Ishikawa (cell line): ENCODE results near the gene SNN.
A peak's percentile ranks its signal among the peaks of the same experiment; 100 is the strongest.

Source experiments
- CEBPB ChIP-seq: IDR thresholded peaks from 2 replicates; pipeline ENCODE4 v1.6.1; 2012
- CREB1 ChIP-seq: IDR thresholded peaks from 2 replicates; pipeline ENCODE4 v1.6.1; 2012; ENCODE audit warnings: low read depth
- EGR1 ChIP-seq: IDR thresholded peaks from 2 replicates; pipeline ENCODE4 v1.6.1; 2012
- EP300 ChIP-seq: IDR thresholded peaks from 2 replicates; pipeline ENCODE4 v1.6.1; 2012; ENCODE audit warnings: borderline replicate concordance
- FOXM1 ChIP-seq: IDR thresholded peaks from 2 replicates; pipeline ENCODE4 v1.6.1; 2012; ENCODE audit warnings: low read depth, borderline replicate concordance
- NFIC ChIP-seq: IDR thresholded peaks from 2 replicates; pipeline ENCODE4 v1.6.1; 2012
- RAD21 ChIP-seq: IDR thresholded peaks from 2 replicates; pipeline ENCODE4 v1.6.1; 2012; ENCODE audit warnings: low read depth
- TAF1 ChIP-seq: IDR thresholded peaks from 2 replicates; pipeline ENCODE4 v1.6.1; 2012; ENCODE audit warnings: low read depth, mild to moderate bottlenecking
- TCF12 ChIP-seq: IDR thresholded peaks from 2 replicates; pipeline ENCODE4 v1.6.1; 2012; ENCODE audit warnings: low read depth
- TEAD4 ChIP-seq: IDR thresholded peaks from 2 replicates; pipeline ENCODE4 v1.6.1; 2012
- YY1 ChIP-seq: IDR thresholded peaks from 2 replicates; pipeline ENCODE4 v1.6.1; 2012; ENCODE audit warnings: low read depth
- ZBTB7A ChIP-seq: IDR thresholded peaks from 2 replicates; pipeline ENCODE4 v1.6.1; 2012; ENCODE audit warnings: low read depth
- TF ChIP-seq, protein P1 (sequence below): IDR thresholded peaks from 2 replicates; pipeline ENCODE4 v1.6.1; 2012; ENCODE audit warnings: low read depth, mild to moderate bottlenecking
- TF ChIP-seq, protein P2 (sequence below): IDR thresholded peaks from 2 replicates; pipeline ENCODE4 v1.6.1; 2012
- TF ChIP-seq, protein P3 (sequence below): IDR thresholded peaks from 2 replicates; pipeline ENCODE4 v1.6.1; 2012

The SNN gene

DNA sequence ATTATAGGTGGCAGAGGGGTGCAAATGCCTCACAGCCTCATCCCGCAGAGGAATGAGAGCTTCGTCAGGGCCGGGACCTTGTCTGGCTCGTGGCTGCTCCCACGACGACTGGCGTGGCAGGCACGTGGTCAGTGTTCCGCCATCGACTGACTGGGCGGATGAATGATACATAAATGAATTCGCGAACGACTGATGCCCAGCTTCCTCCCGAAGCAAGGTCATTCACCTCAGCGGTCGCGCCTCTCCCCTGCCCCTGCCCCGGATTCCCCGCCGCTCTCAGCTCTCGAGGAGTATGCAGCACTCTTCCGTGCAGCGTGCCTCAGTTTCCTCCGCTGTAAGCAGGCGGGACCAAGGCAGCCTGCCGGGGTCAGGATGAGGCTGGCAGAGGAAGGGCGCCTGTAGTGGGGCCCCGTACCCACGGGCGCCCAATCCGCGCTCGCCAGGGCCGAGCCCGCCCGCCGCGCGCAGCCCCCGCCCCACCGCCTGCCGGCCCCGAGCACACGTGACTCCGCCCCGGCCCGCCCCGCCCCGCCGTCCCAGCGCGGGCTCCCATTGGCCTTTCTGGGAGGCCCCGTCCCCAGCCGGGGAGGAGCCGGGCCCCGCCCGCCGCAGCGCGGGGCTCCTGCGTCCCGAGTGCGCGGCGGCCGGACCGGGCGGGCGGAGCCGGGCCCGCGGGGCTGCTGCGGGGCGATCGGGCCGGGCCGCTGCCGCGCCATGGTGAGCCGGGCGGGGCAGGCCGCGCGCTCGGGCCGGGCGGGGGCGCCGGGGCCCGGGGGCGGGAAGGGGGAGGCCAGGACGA lies at the start of gene SNN:
Gene SNN (plus strand): TSS at position 632 of the 799 bp plus-strand sequence. CDS start 7,605 bp downstream, outside the sequence.
- TF ChIP-seq, protein P1, sequence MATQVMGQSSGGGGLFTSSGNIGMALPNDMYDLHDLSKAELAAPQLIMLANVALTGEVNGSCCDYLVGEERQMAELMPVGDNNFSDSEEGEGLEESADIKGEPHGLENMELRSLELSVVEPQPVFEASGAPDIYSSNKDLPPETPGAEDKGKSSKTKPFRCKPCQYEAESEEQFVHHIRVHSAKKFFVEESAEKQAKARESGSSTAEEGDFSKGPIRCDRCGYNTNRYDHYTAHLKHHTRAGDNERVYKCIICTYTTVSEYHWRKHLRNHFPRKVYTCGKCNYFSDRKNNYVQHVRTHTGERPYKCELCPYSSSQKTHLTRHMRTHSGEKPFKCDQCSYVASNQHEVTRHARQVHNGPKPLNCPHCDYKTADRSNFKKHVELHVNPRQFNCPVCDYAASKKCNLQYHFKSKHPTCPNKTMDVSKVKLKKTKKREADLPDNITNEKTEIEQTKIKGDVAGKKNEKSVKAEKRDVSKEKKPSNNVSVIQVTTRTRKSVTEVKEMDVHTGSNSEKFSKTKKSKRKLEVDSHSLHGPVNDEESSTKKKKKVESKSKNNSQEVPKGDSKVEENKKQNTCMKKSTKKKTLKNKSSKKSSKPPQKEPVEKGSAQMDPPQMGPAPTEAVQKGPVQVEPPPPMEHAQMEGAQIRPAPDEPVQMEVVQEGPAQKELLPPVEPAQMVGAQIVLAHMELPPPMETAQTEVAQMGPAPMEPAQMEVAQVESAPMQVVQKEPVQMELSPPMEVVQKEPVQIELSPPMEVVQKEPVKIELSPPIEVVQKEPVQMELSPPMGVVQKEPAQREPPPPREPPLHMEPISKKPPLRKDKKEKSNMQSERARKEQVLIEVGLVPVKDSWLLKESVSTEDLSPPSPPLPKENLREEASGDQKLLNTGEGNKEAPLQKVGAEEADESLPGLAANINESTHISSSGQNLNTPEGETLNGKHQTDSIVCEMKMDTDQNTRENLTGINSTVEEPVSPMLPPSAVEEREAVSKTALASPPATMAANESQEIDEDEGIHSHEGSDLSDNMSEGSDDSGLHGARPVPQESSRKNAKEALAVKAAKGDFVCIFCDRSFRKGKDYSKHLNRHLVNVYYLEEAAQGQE, result no peak
- TF ChIP-seq ZBTB7A (no peak), TAF1 (0 out of 2 replicates have a peak, but pooled peaks have one; percentile 6), TCF12 (no peak), CEBPB (no peak), CREB1 (no peak), NFIC (no peak), YY1 (no peak), TEAD4 (no peak), RAD21 (no peak), EP300 (no peak)
- TF ChIP-seq, protein P2, sequence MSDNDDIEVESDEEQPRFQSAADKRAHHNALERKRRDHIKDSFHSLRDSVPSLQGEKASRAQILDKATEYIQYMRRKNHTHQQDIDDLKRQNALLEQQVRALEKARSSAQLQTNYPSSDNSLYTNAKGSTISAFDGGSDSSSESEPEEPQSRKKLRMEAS, result peak; percentile 39
- TF ChIP-seq, protein P3, sequence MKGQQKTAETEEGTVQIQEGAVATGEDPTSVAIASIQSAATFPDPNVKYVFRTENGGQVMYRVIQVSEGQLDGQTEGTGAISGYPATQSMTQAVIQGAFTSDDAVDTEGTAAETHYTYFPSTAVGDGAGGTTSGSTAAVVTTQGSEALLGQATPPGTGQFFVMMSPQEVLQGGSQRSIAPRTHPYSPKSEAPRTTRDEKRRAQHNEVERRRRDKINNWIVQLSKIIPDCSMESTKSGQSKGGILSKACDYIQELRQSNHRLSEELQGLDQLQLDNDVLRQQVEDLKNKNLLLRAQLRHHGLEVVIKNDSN, result peak; percentile 80

DNA sequence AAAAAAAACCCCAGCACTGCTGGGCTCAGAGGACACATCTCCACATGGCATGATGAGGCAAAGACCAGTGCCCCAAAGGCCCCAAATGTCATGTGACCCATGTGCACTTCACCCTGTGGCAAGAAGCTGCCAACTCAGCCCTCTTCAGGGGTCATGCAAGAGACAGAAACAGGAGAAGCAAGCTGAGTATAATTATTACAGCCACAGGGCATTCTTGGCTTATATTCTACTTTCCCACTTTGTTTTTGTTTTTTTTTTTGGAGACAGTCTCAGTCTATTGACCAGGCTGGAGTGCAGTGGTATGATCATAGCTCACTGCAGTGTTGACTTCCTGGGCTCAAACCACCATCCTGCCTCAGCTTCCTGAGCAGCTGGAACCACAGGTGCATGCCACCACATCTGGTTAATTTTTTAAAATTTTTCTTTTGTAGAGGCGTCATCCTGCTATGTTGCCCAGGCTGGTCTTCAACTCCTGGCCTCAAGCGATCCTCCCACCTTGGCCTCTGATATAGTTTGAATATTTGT lies 48.9 kb upstream of the SNN start:
- TF ChIP-seq EP300 (no peak), FOXM1 (no peak), YY1 (no peak), ZBTB7A (no peak), EGR1 (no peak)
- TF ChIP-seq, protein P3, result peak; percentile 44; the same call in 1 of the 2 replicates

DNA sequence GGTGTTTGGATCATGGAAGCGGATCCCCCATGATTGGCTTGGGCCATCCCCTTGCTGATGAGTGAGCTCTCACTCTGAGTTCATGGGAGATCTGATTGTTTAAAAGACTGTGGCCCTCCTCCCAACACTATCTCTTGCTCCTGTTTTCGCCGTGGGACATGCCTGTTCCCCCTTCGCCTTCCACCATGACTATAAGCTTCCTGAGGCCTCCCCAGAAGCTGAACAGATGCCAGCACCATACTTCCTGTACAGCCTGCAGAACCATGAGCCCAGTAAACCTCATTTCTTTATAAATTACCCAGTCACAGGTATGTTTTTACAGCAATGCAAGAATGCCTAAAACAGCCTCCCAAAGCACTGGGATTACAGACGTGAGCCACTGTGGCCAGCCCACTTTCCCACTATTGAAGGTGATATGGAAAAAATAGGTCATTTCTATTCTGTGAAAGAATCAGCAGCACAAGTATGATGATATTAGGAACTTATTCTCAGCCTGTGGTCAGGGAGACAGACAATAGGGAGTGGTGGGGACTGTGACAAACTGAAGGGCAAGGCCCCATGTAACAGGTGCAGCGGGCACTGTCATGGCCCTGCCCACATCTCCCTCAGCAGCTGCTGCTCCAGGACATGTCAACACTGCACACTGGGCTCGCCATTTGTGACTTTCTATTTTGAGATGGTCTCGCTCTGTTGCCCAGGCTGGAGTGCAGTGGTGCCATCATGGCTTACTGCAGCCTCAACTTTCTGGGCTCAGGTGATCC lies 47.8 kb upstream of the SNN start:
- TF ChIP-seq EGR1 (no peak), ZBTB7A (no peak), FOXM1 (no peak), CEBPB (no peak), TAF1 (no peak), EP300 (no peak), CREB1 (no peak), RAD21 (no peak), YY1 (no peak), TCF12 (no peak), NFIC (no peak), TEAD4 (no peak)
- TF ChIP-seq, protein P1, result no peak
- TF ChIP-seq, protein P2, result no peak
- TF ChIP-seq, protein P3, result no peak

DNA sequence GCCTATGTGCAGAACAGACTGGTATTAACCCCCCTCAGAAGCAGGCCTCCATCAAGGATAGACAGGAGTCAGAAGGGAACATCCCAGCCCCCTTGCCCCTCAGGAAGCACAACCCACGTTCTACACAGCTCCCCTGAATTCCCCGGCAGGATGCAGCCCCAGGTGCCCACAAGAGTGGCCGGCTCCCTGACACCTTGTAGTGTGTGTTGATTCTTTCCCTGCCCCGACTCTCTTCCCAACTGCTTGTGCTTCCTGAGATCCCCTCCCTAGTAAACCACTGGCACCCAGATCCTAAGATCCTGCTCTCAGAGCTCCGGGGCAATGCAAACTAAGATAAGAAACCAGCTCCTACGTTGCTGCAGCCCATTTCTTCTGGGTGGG lies 46.7 kb upstream of the SNN start:
- TF ChIP-seq CEBPB (no peak), EGR1 (no peak), TEAD4 (no peak), EP300 (no peak), FOXM1 (no peak), NFIC (no peak), TCF12 (no peak), TAF1 (no peak), ZBTB7A (no peak), CREB1 (no peak), RAD21 (no peak), YY1 (no peak)
- TF ChIP-seq, protein P2, result no peak
- TF ChIP-seq, protein P1, result no peak
- TF ChIP-seq, protein P3, result no peak
